ENCODE measurements around the gene CGB7. TPM values are rescaled to one million over a fixed set of nuclear protein-coding genes. Genes with fewer than 3 reads are reported as not detected.

The CGB7 gene
- total RNA-seq, 2 donors from 2014 or later = 2.0 to 2.1 TPM

DNA sequence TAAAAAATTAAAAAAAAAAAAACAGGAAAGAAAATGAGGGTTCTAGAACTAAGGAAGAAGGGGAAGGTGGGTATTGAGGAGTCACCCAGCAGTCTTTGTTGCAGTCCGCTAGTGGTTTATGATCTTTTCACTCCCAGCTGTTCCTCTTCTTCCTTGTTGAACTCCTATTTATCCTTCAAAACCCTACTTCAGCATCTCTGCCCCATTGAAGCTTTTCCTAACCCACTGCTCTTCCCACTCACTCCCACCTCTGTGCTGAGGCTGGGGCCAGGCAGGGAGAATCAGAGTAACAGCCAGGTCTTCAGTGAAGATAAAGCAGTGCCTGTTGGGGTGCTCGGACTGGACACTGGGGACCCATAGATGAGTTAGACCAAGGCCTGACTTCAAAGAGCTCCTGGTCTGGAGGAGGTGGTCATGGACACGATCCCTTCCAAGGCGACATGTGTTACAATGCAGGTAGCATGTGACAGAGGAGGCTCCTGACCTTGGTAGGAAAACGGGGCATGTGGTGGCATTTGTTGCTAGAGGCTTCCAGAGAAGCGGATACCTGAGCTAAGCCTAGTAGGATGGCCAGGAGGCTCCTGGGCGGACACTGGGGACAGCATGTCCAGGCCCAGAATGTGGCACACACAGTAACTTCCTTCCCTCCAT, 52.5 kb downstream of the CGB7 start:
- Histone ChIP-seq H3K4me3 (no peak overlapping the region), H3K27ac (no peak overlapping the region), H3K27me3 (replicated peaks; ENCODE audit: insufficient read depth) (no peaks in the 10 kb centered on the region), H3K4me1 (replicated peaks) (no peaks in the 10 kb centered on the region), H3K36me3 (peaks cover 0 to 4% of the 10 kb centered on the region in 2 donors), H3K9me3 (no peaks in the 10 kb centered on the region)
- 95% methylated on average over 7 of the region's 7 CpGs for WGBS
- DNase-seq (ENCODE audit: low spot score) = no peak
- intact Hi-C loops (cut with DNase I) = no loop called here
- TF ChIP-seq POLR2AphosphoS5 (IDR thresholded peaks at IDR 0.05) (no peak), POLR2A (IDR thresholded peaks at IDR 0.05) (no peak), CTCF (IDR thresholded peaks at IDR 0.05) (no peak)

Small RNAs within 50 kb of the gene (microRNA-seq; reads per million reads assigned to microRNA genes)
- not detected for gene MIR6798

Small RNAs within 50 kb of the gene (small RNA-seq; reads per million reads assigned to genes)
- gene MIR6798 (0 reads per million in 2 donors), gene RN7SL708P (0 reads per million in 2 donors)

Other genes starting within 250 kb of the CGB7 start
- 10 to 100 TPM; 71.8 to 92.0 TPM for gene BCAT2, start 246.7 kb downstream of the CGB7 start, total RNA-seq
- gene HSD17B14, start 221.3 kb downstream of the CGB7 start, total RNA-seq = 10 to 100 TPM; 11.0 to 11.2 TPM
- gene PLEKHA4, start 189.1 kb downstream of the CGB7 start, total RNA-seq = 10 to 100 TPM in 1 of 2 donors, 1 to 10 TPM in 1; 9.4 to 22.9 TPM
- gene PPP1R15A, start 185.3 kb downstream of the CGB7 start, total RNA-seq = 10 to 100 TPM; 35.1 to 49.0 TPM
- gene TULP2, start 159.0 kb downstream of the CGB7 start, total RNA-seq = 10 to 100 TPM in 1 of 2 donors, not detected in 1; 10.7 TPM
- 100 to 1,000 TPM; 432 to 441 TPM for gene NUCB1, start 157.4 kb downstream of the CGB7 start, total RNA-seq
- gene DHDH, start 124.0 kb downstream of the CGB7 start, total RNA-seq = 10 to 100 TPM in 1 of 2 donors, 1 to 10 TPM in 1; 4.6 to 12.6 TPM
- 10 to 100 TPM; 52.1 to 62.3 TPM for gene BAX, start 102.9 kb downstream of the CGB7 start, total RNA-seq
- 1,000 to 10,000 TPM; 1,764 to 2,124 TPM for gene FTL, start 92.4 kb downstream of the CGB7 start, total RNA-seq
- gene GYS1, start 64.4 kb downstream of the CGB7 start, total RNA-seq = 10 to 100 TPM; 47.3 to 52.0 TPM
- 100 to 1,000 TPM; 110 to 126 TPM for gene RUVBL2, start 63.9 kb downstream of the CGB7 start, total RNA-seq
- gene LHB, start 40.7 kb downstream of the CGB7 start, total RNA-seq = 1 to 10 TPM in 1 of 2 donors, not detected in 1; 5.2 TPM
- not detected for gene CGB3, start 33.4 kb downstream of the CGB7 start, total RNA-seq
- not detected for gene CGB2, start 25.9 kb downstream of the CGB7 start, total RNA-seq
- gene CGB1, start 20.9 kb downstream of the CGB7 start, total RNA-seq = not detected
- gene CGB5, start 13.9 kb downstream of the CGB7 start, total RNA-seq = not detected
- not detected for gene CGB8, start 8.6 kb downstream of the CGB7 start, total RNA-seq
- gene NTF4, start 7.1 kb upstream of the CGB7 start, total RNA-seq = 10 to 100 TPM in 1 of 2 donors, 1 to 10 TPM in 1; 7.0 to 24.4 TPM
- not detected for gene KCNA7, start 14.9 kb upstream of the CGB7 start, total RNA-seq
- gene SNRNP70, start 27.7 kb upstream of the CGB7 start, total RNA-seq = 100 to 1,000 TPM; 318 to 391 TPM
- 10 to 100 TPM; 31.2 to 64.3 TPM for gene LIN7B, start 56.6 kb upstream of the CGB7 start, total RNA-seq
- 10 to 100 TPM in 1 of 2 donors, 1 to 10 TPM in 1; 2.2 to 11.1 TPM for gene C19orf73, start 61.4 kb upstream of the CGB7 start, total RNA-seq
- gene PPFIA3, start 61.8 kb upstream of the CGB7 start, total RNA-seq = 10 to 100 TPM; 12.3 to 18.2 TPM
- gene HRC, start 97.6 kb upstream of the CGB7 start, total RNA-seq = 1 to 10 TPM; 3.8 to 6.7 TPM
- 100 to 1,000 TPM in 1 of 2 donors, 10 to 100 TPM in 1; 99.0 to 126 TPM for gene TRPM4, start 100.0 kb upstream of the CGB7 start, total RNA-seq

Data from prostate gland (tissue), 2 donors.